Skeletal muscle tissue (tissue), 4 donors: Measurements from ENCODE around the gene CES3. TPM values are rescaled to one million over a fixed set of nuclear protein-coding genes. Genes with fewer than 3 reads are reported as not detected.
A peak's percentile ranks its signal among the peaks of the same experiment; 100 is the strongest.
"Not testable (repeated sequence)": the region's sequence is repeated elsewhere in the genome, so short reads cannot be mapped to it uniquely, and the experiment has no call there.

Source experiments
- H3K27ac ChIP-seq: one replicate; pipeline ENCODE4 v1.7.0; 2013; ENCODE audit warnings: mild to moderate bottlenecking, low read depth, low read length, inconsistent platforms
- H3K27me3 ChIP-seq, 3 donors: one replicate each; pipeline ENCODE4 v1.7.0; 2013; ENCODE audit warnings: low read length in 3 of 3; ENCODE audit not compliant: control insufficient read depth in 3 of 3, insufficient read depth in 3 of 3
- H3K36me3 ChIP-seq, 3 donors: one replicate each; pipeline ENCODE4 v1.7.0; 2013; ENCODE audit warnings: low read length in 3 of 3; ENCODE audit not compliant: control insufficient read depth in 3 of 3, insufficient read depth in 3 of 3
- H3K4me1 ChIP-seq, 3 donors: one replicate each; pipeline ENCODE4 v1.7.0; 2013; ENCODE audit warnings: low read length in 3 of 3, mild to moderate bottlenecking in 3 of 3; ENCODE audit not compliant: control insufficient read depth in 3 of 3, insufficient read depth in 3 of 3
- H3K4me3 ChIP-seq, 3 donors: one replicate each; pipeline ENCODE4 v1.7.0; 2013; ENCODE audit warnings: low read length in 3 of 3
- H3K9ac ChIP-seq, 3 donors: one replicate each; pipeline ENCODE4 v1.7.0; 2013; ENCODE audit warnings: low read length in 3 of 3, mild to moderate bottlenecking in 3 of 3, moderate library complexity in 2 of 3, low read depth in 1 of 3
- H3K9me3 ChIP-seq, 3 donors: one replicate each; pipeline ENCODE4 v1.7.0; 2013; ENCODE audit warnings: low read length in 3 of 3; ENCODE audit not compliant: control insufficient read depth in 3 of 3
- total RNA-seq: library from RNA; depleted of rRNA; stranded (reverse); fragments of >200 nt; gene quantifications from one replicate; pipeline ENCODE4 v1.2.3, GENCODE V29; 2014
- donor health status: Osteomylitis.

The CES3 gene
- total RNA-seq, 1 donor from 2014 or later: 0.52 TPM

- H3K4me1 ChIP-seq, H3K9ac ChIP-seq, H3K4me3 ChIP-seq, H3K9me3 ChIP-seq, H3K27me3 ChIP-seq, H3K27ac ChIP-seq: not testable (repeated sequence)
- peaks cover 9 to 25% (median 17%) of the 10 kb centered on the region in 3 donors for H3K36me3 ChIP-seq
These were observed 13.3 kb downstream of the CES3 start for GRCh38 chr16:66974156-66974931.

- H3K27me3 ChIP-seq, H3K9me3 ChIP-seq, H3K4me3 ChIP-seq, H3K27ac ChIP-seq, H3K9ac ChIP-seq: not testable (repeated sequence)
- Histone ChIP-seq H3K36me3 (peaks cover 9 to 22% (median 17%) of the 10 kb centered on the region in 3 donors), H3K4me1 (peaks cover 0 to 11% (median 2%) of the 10 kb centered on the region in 3 donors)
These were observed 13.8 kb downstream of the CES3 start for GRCh38 chr16:66974932-66975246.

- Histone ChIP-seq H3K9ac (no peak overlapping the region), H3K4me1 (peaks cover 0 to 11% (median 2%) of the 10 kb centered on the region in 3 donors), H3K27ac (no peak overlapping the region), H3K4me3 (no peak overlapping the region), H3K9me3 (no peaks in the 10 kb centered on the region), H3K36me3 (peaks cover 9 to 21% (median 17%) of the 10 kb centered on the region in 3 donors), H3K27me3 (no peaks in the 10 kb centered on the region)
These were observed 14.3 kb downstream of the CES3 start for GRCh38 chr16:66975302-66975893.

GRCh38 chr16:66976746-66977145 lies 15.7 kb downstream of the CES3 start:
- H3K9me3 ChIP-seq: no peaks in the 10 kb centered on the region
- no peaks in the 10 kb centered on the region for H3K27me3 ChIP-seq
- no peak overlapping the region for H3K27ac ChIP-seq
- H3K9ac ChIP-seq: no peak overlapping the region
- H3K4me3 ChIP-seq: no peak overlapping the region
- H3K36me3 ChIP-seq: peaks cover 5 to 16% (median 8%) of the 10 kb centered on the region in 3 donors
- peaks cover 0 to 11% (median 2%) of the 10 kb centered on the region in 3 donors for H3K4me1 ChIP-seq

- no peaks in the 10 kb centered on the region for H3K27me3 ChIP-seq
- no peak overlapping the region for H3K27ac ChIP-seq
- peak overlapping the region in 1 of 3 donors; percentile 25 for H3K9ac ChIP-seq
- H3K9me3 ChIP-seq: no peaks in the 10 kb centered on the region
- no peak overlapping the region for H3K4me3 ChIP-seq
- H3K36me3 ChIP-seq: peaks cover 1 to 12% (median 4%) of the 10 kb centered on the region in 3 donors
- H3K4me1 ChIP-seq: peaks cover 0 to 11% (median 2%) of the 10 kb centered on the region in 3 donors
These were observed 16.5 kb downstream of the CES3 start for GRCh38 chr16:66977341-66978113.

GRCh38 chr16:66979011-66979717 lies 18.1 kb downstream of the CES3 start:
- Histone ChIP-seq H3K27me3 (no peaks in the 10 kb centered on the region), H3K4me1 (peaks cover 0 to 11% (median 2%) of the 10 kb centered on the region in 3 donors), H3K9ac (no peak overlapping the region), H3K27ac (no peak overlapping the region), H3K9me3 (no peaks in the 10 kb centered on the region), H3K4me3 (no peak overlapping the region), H3K36me3 (peaks cover 0 to 2% (median 0%) of the 10 kb centered on the region in 3 donors)

- Histone ChIP-seq H3K9ac (no peak overlapping the region), H3K4me3 (no peak overlapping the region), H3K27ac (no peak overlapping the region), H3K27me3 (no peaks in the 10 kb centered on the region), H3K9me3 (no peaks in the 10 kb centered on the region), H3K4me1 (peaks cover 0 to 6% (median 2%) of the 10 kb centered on the region in 3 donors), H3K36me3 (no peaks in the 10 kb centered on the region)
These were observed 22.0 kb downstream of the CES3 start for GRCh38 chr16:66983033-66983432.

GRCh38 chr16:66984892-66985311 lies 23.8 kb downstream of the CES3 start:
- H3K27me3 ChIP-seq: no peaks in the 10 kb centered on the region
- no peak overlapping the region for H3K9ac ChIP-seq
- no peak overlapping the region for H3K27ac ChIP-seq

GRCh38 chr16:66986559-66986958 lies 25.5 kb downstream of the CES3 start:
- H3K9me3 ChIP-seq: no peaks in the 10 kb centered on the region
- H3K36me3 ChIP-seq: no peaks in the 10 kb centered on the region
- no peak overlapping the region for H3K27ac ChIP-seq
- H3K9ac ChIP-seq: no peak overlapping the region
- H3K27me3 ChIP-seq: no peaks in the 10 kb centered on the region
- no peak overlapping the region for H3K4me3 ChIP-seq
- peaks cover 0 to 6% (median 0%) of the 10 kb centered on the region in 3 donors for H3K4me1 ChIP-seq

More at GRCh38 chr16:66984892-66985311, 23.8 kb downstream of the CES3 start:
- H3K36me3 ChIP-seq: no peaks in the 10 kb centered on the region
- peaks cover 0 to 6% (median 0%) of the 10 kb centered on the region in 3 donors for H3K4me1 ChIP-seq
- H3K9me3 ChIP-seq: no peaks in the 10 kb centered on the region
- H3K4me3 ChIP-seq: no peak overlapping the region
